Mesenchymal stem cell (in vitro differentiated cells and primary cell): ENCODE measurements around the gene TMEM88.

ENCODE experiments used
- DNase-seq: peaks from one replicate; pipeline ENCODE4 v3.0.0-alpha.2; 2013
- H2AFZ ChIP-seq: one replicate; pipeline ENCODE4 v1.6.1; 2013; ENCODE audit warnings: low read depth, mild to moderate bottlenecking, control low read depth, inconsistent platforms, low read length, moderate library complexity
- H2AK5ac ChIP-seq: 2 replicates; pipeline ENCODE4 v1.6.1; 2013; ENCODE audit warnings: low read length, moderate library complexity, mild to moderate bottlenecking, inconsistent platforms; ENCODE audit not compliant: severe bottlenecking
- H2BK120ac ChIP-seq: one replicate; pipeline ENCODE4 v1.6.1; 2013; ENCODE audit warnings: low read depth, mild to moderate bottlenecking, inconsistent platforms, low read length, moderate library complexity
- H2BK12ac ChIP-seq, 2 experiments: one replicate each; pipeline ENCODE4 v1.6.1; 2013; ENCODE audit warnings: inconsistent platforms in 2 of 2, low read length in 2 of 2, mild to moderate bottlenecking in 2 of 2, moderate library complexity in 2 of 2, control low read depth in 1 of 2
- H2BK15ac ChIP-seq: one replicate; pipeline ENCODE4 v1.6.1; 2013; ENCODE audit warnings: mild to moderate bottlenecking, low read depth, inconsistent platforms; ENCODE audit not compliant: poor library complexity, severe bottlenecking
- H2BK5ac ChIP-seq: 2 replicates; pipeline ENCODE4 v1.6.1; 2013; ENCODE audit warnings: low read depth, mild to moderate bottlenecking, low read length, control low read depth, inconsistent platforms; ENCODE audit not compliant: poor library complexity, severe bottlenecking
- H3K14ac ChIP-seq, 2 experiments: one replicate each; pipeline ENCODE4 v1.6.1; 2013; ENCODE audit warnings: inconsistent platforms in 2 of 2, low read length in 2 of 2, control low read depth in 1 of 2, mild to moderate bottlenecking in 1 of 2, moderate library complexity in 1 of 2
- H3K18ac ChIP-seq, 2 experiments: one replicate each; pipeline ENCODE4 v1.6.1; 2013; ENCODE audit warnings: inconsistent platforms in 2 of 2, low read length in 2 of 2, control low read depth in 1 of 2, low read depth in 1 of 2, mild to moderate bottlenecking in 1 of 2
- H3K23ac ChIP-seq, 2 experiments: one replicate each; pipeline ENCODE4 v1.6.1; 2013; ENCODE audit warnings: inconsistent platforms in 2 of 2, low read length in 2 of 2, mild to moderate bottlenecking in 2 of 2, moderate library complexity in 2 of 2, control low read depth in 1 of 2
- H3K27ac ChIP-seq: 2 replicates; pipeline ENCODE4 v1.5.1; 2013; ENCODE audit warnings: mild to moderate bottlenecking, moderate library complexity, low read length, control low read depth, inconsistent platforms; ENCODE audit not compliant: poor library complexity, severe bottlenecking
- H3K27me3 ChIP-seq, 2 experiments: 2 replicates each; pipeline versions ENCODE4 v1.6.1 to v1.7.0; 2013; ENCODE audit warnings: low read length in 2 of 2, mild to moderate bottlenecking in 2 of 2, moderate library complexity in 2 of 2, control low read depth in 1 of 2, inconsistent platforms in 1 of 2; ENCODE audit not compliant: control insufficient read depth in 1 of 2, insufficient read depth in 1 of 2
- H3K36me3 ChIP-seq, 2 experiments: 2 replicates each; pipeline versions ENCODE4 v1.6.1 to v1.7.0; 2013; ENCODE audit warnings: low read length in 2 of 2, control low read depth in 1 of 2, inconsistent platforms in 1 of 2, low read depth in 1 of 2, mild to moderate bottlenecking in 1 of 2; ENCODE audit not compliant: insufficient read depth in 2 of 2, control insufficient read depth in 1 of 2
- H3K4ac ChIP-seq, 2 experiments: one replicate each; pipeline ENCODE4 v1.6.1; 2013; ENCODE audit warnings: inconsistent platforms in 2 of 2, low read length in 2 of 2, mild to moderate bottlenecking in 2 of 2, moderate library complexity in 2 of 2, control low read depth in 1 of 2, low read depth in 1 of 2
- H3K4me1 ChIP-seq: 2 replicates; pipeline ENCODE4 v1.6.1; 2013; ENCODE audit warnings: low read depth, low read length, control low read depth; ENCODE audit not compliant: control insufficient read depth, insufficient read depth
- H3K4me2 ChIP-seq: 2 replicates; pipeline ENCODE4 v1.6.1; 2013; ENCODE audit warnings: low read length, mild to moderate bottlenecking, inconsistent platforms; ENCODE audit not compliant: poor library complexity, severe bottlenecking
- H3K4me3 ChIP-seq, 2 experiments: 2 replicates each; pipeline versions ENCODE4 v1.5.1 to v1.7.0; 2013; ENCODE audit warnings: low read length in 2 of 2, mild to moderate bottlenecking in 2 of 2, control low read depth in 1 of 2, low read depth in 1 of 2; ENCODE audit not compliant: insufficient read depth in 1 of 2
- H3K79me1 ChIP-seq: replicated peaks from 2 replicates; pipeline ENCODE4 v1.6.1; 2013; ENCODE audit warnings: mild to moderate bottlenecking, control low read depth, low read length, inconsistent platforms; ENCODE audit not compliant: poor library complexity, severe bottlenecking
- H3K9ac ChIP-seq: 2 replicates; pipeline ENCODE4 v1.7.0; 2013; ENCODE audit warnings: mild to moderate bottlenecking, low read length, moderate library complexity
- H3K9me3 ChIP-seq: 2 replicates; pipeline ENCODE4 v1.7.0; 2013; ENCODE audit warnings: mild to moderate bottlenecking, low read length; ENCODE audit not compliant: control insufficient read depth
- H4K8ac ChIP-seq: one replicate; pipeline ENCODE4 v1.6.1; 2013; ENCODE audit warnings: inconsistent platforms, mild to moderate bottlenecking, low read length, moderate library complexity
- H4K91ac ChIP-seq: one replicate; pipeline ENCODE4 v1.6.1; 2013; ENCODE audit warnings: mild to moderate bottlenecking, low read length, inconsistent platforms
- WGBS: methylation state at CpG from one replicate; pipeline ENCODE4 v1.1.7; 2013; ENCODE audit warnings: mixed read lengths; 5-methylcytosine and 5-hydroxymethylcytosine counted together

Gene TMEM88

GRCh38 chr17:7817643-7817964, 37.3 kb upstream of the TMEM88 start:
- H3K23ac ChIP-seq = no peak overlapping the region
- H2BK15ac ChIP-seq = no peak overlapping the region
- H3K27ac ChIP-seq = no peak overlapping the region
- H2AFZ ChIP-seq = no peak overlapping the region
- H2BK120ac ChIP-seq = no peak overlapping the region
- H3K36me3 ChIP-seq = no peaks in the 10 kb centered on the region
- no peaks in the 10 kb centered on the region for H3K4me1 ChIP-seq
- no peak overlapping the region for H3K9ac ChIP-seq
- no peak overlapping the region for H2AK5ac ChIP-seq
- H3K18ac ChIP-seq = no peak overlapping the region
- no peak overlapping the region for H2BK12ac ChIP-seq
- H3K4ac ChIP-seq = no peak overlapping the region
- no peak for DNase-seq
- H2BK5ac ChIP-seq = no peak overlapping the region
- no peak overlapping the region for H4K91ac ChIP-seq
- 90% methylated on average over 8 of the region's 9 CpGs for WGBS
- no peak overlapping the region for H3K4me2 ChIP-seq
- H3K4me3 ChIP-seq = no peak overlapping the region
- no peak overlapping the region for H4K8ac ChIP-seq
- peaks cover 48 to 55% of the 10 kb centered on the region in 2 experiments for H3K27me3 ChIP-seq
- H3K14ac ChIP-seq = peak overlapping the region in 1 of 2 experiments; percentile 19
- no peaks in the 10 kb centered on the region for H3K79me1 ChIP-seq
- H3K9me3 ChIP-seq = no peaks in the 10 kb centered on the region

DNA sequence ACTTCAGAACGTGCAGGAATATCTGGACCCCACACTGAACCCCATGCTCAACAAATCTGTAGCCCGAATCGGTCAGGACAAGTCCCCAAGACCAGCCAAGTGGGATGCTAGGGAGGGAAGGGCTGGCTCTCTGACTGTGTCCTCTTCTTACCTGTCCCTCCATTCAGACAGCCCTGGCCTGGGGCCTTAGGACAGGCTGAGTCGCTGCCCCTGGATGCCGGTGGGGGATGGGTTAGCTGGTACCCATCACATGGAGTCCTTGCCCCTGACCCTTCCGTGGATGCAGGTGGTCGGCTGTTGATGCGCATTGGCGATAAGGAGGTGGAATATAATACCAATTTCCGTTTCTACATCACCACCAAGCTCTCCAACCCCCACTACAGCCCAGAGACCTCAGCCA, 36.8 kb upstream of the TMEM88 start:
- no peak overlapping the region for H2BK5ac ChIP-seq
- no peak for DNase-seq
- no peak overlapping the region for H2BK120ac ChIP-seq
- no peak overlapping the region for H3K14ac ChIP-seq
- H4K91ac ChIP-seq = no peak overlapping the region
- WGBS = 85% methylated on average over 5 of the region's 10 CpGs
- no peak overlapping the region for H3K4me2 ChIP-seq
- no peak overlapping the region for H3K27ac ChIP-seq
- no peak overlapping the region for H4K8ac ChIP-seq
- H3K4me3 ChIP-seq = no peak overlapping the region
- peaks cover 48 to 55% of the 10 kb centered on the region in 2 experiments for H3K27me3 ChIP-seq
- H2BK12ac ChIP-seq = no peak overlapping the region
- H3K36me3 ChIP-seq = no peaks in the 10 kb centered on the region
- no peak overlapping the region for H3K9ac ChIP-seq
- no peak overlapping the region for H2AK5ac ChIP-seq
- no peaks in the 10 kb centered on the region for H3K9me3 ChIP-seq
- H3K4me1 ChIP-seq = no peaks in the 10 kb centered on the region
- no peak overlapping the region for H2BK15ac ChIP-seq
- no peak overlapping the region for H3K4ac ChIP-seq
- H3K23ac ChIP-seq = no peak overlapping the region
- H3K79me1 ChIP-seq = no peaks in the 10 kb centered on the region
- no peak overlapping the region for H3K18ac ChIP-seq
- no peak overlapping the region for H2AFZ ChIP-seq

GRCh38 chr17:7818746-7819645, 35.9 kb upstream of the TMEM88 start:
- Histone ChIP-seq H3K9ac (no peak overlapping the region), H2BK5ac (no peak overlapping the region), H3K9me3 (no peaks in the 10 kb centered on the region), H2AFZ (no peak overlapping the region), H3K23ac (no peak overlapping the region), H3K36me3 (no peaks in the 10 kb centered on the region), H3K4me1 (no peaks in the 10 kb centered on the region), H4K91ac (no peak overlapping the region), H3K4me2 (no peak overlapping the region), H2AK5ac (no peak overlapping the region), H2BK12ac (no peak overlapping the region), H3K4me3 (no peak overlapping the region), H3K27me3 (peaks cover 55% of the 10 kb centered on the region in 2 experiments), H3K18ac (no peak overlapping the region), H2BK120ac (no peak overlapping the region), H3K14ac (no peak overlapping the region), H2BK15ac (no peak overlapping the region), H3K79me1 (no peaks in the 10 kb centered on the region), H4K8ac (no peak overlapping the region), H3K27ac (no peak overlapping the region), H3K4ac (no peak overlapping the region)
- no peak for DNase-seq
- WGBS = 88% methylated on average over 27 of the region's 27 CpGs

GRCh38 chr17:7820231-7820630, 34.6 kb upstream of the TMEM88 start:
- no peaks in the 10 kb centered on the region for H3K36me3 ChIP-seq
- H2BK120ac ChIP-seq = no peak overlapping the region
- 84% methylated on average over 5 of the region's 5 CpGs for WGBS
- H3K4me3 ChIP-seq = no peak overlapping the region
- no peak overlapping the region for H2BK15ac ChIP-seq
- H2BK12ac ChIP-seq = no peak overlapping the region
- no peak overlapping the region for H3K4ac ChIP-seq
- no peak overlapping the region for H3K4me2 ChIP-seq
- no peak overlapping the region for H4K8ac ChIP-seq
- no peak overlapping the region for H2BK5ac ChIP-seq
- H3K27me3 ChIP-seq = peaks cover 51 to 62% of the 10 kb centered on the region in 2 experiments
- no peak overlapping the region for H3K27ac ChIP-seq
- H3K14ac ChIP-seq = no peak overlapping the region
- H3K9me3 ChIP-seq = no peaks in the 10 kb centered on the region
- H2AK5ac ChIP-seq = no peak overlapping the region
- no peak overlapping the region for H2AFZ ChIP-seq
- H3K18ac ChIP-seq = no peak overlapping the region
- H3K4me1 ChIP-seq = no peaks in the 10 kb centered on the region
- no peaks in the 10 kb centered on the region for H3K79me1 ChIP-seq
- no peak overlapping the region for H4K91ac ChIP-seq
- no peak overlapping the region for H3K9ac ChIP-seq
- H3K23ac ChIP-seq = no peak overlapping the region
- no peak for DNase-seq
